Measurements from ENCODE around the gene LBX1. TPM values are rescaled to one million over a fixed set of nuclear protein-coding genes. Genes with fewer than 3 reads are reported as not detected.

LBX1 gene
- total RNA-seq, 4 donors from 2014 or later: not detected

DNA sequence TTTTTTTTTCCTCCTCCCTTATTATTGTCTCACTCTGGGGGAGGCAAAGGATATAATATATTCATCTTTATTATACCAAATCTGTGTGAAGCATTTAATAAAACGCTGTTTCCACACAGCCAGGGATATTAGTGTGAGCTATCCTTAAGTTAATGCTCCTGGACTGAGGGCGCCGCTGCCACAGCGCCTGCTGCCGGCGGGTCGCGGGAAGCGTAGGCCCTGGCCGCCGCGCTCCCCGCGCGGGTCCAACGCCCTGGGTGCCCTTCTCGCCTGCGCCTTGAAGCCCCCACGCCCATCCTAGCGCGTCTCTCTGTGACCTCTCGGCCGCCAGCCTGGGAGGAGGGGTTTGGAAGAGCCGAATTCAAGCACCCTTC lies 9.5 kb upstream of the LBX1 start:
- no peak for DNase-seq (ENCODE audit: low spot score in 2 of 2)
- intact Hi-C loops (cut with DNase I; ENCODE audit: low total_unique reads): no loop called here
- 15 to 16% methylated on average over 24 of the region's 24 CpGs for WGBS, 2 donors
- no peak overlapping the region for H3K4me3 ChIP-seq (ENCODE audit: low read depth, poor library complexity, severe bottlenecking)
- TF ChIP-seq CTCF (IDR thresholded peaks at IDR 0.05) (no peak), POLR2A (IDR thresholded peaks at IDR 0.05) (no peak)

GRCh38 chr10:101237982-101238731 lies 8.9 kb upstream of the LBX1 start:
- TF ChIP-seq CTCF (IDR thresholded peaks at IDR 0.05): no peak
- TF ChIP-seq POLR2A (IDR thresholded peaks at IDR 0.05): no peak
- intact Hi-C loops (cut with DNase I; ENCODE audit: low total_unique reads): no loop called here
- 22 to 23% methylated on average over 31 of the region's 31 CpGs for WGBS, 2 donors
- no peak overlapping the region for H3K4me3 ChIP-seq (ENCODE audit: low read depth, poor library complexity, severe bottlenecking)
- DNase-seq (ENCODE audit: low spot score in 2 of 2): no peak

GRCh38 chr10:101237081-101237981 lies 8.1 kb upstream of the LBX1 start:
- intact Hi-C loops (cut with DNase I; ENCODE audit: low total_unique reads): no loop called here
- no peak for DNase-seq (ENCODE audit: low spot score in 2 of 2)
- WGBS, 2 donors: 14 to 18% methylated on average over 38 of the region's 38 CpGs
- H3K4me3 ChIP-seq (ENCODE audit: low read depth, poor library complexity, severe bottlenecking): no peak overlapping the region
- TF ChIP-seq POLR2A (IDR thresholded peaks at IDR 0.05): no peak
- TF ChIP-seq CTCF (IDR thresholded peaks at IDR 0.05): no peak

DNA sequence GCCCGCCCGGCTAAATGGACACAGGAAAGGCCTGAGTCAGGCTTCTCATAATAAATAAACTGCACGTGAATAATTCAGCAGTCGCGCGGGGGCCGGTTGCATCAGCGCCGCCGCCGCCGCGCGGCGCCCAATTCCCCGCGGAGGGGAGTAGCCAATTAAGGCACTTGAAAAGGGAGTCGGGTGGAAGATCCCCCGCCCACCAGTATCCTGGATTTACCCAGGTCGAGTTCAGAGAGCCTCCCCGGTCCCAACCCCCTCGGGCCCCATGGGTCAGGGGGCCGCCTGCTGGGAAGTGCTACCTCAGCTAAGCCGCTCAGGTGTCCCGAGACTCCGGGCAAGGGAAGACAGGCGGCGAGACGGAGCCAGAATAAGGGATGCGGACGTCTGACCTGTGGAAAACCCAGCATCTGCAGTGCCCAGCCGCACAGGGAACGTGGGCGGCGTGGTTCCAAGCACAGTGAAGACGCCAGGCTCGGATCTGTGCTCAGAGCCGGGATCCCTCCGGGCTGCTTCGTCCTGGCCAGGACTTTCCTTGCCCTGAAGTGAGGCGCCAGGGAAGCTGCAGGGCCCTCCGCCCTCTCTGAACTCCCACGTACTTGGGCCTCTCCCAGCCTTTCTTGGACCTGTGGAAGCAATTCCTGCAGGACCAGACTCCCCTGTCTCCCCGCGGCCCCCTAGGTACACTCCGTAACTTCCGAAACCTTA lies 7.3 kb upstream of the LBX1 start:
- intact Hi-C loops (cut with DNase I; ENCODE audit: low total_unique reads): no loop called here
- no peak overlapping the region for H3K4me3 ChIP-seq (ENCODE audit: low read depth, poor library complexity, severe bottlenecking)
- WGBS, 2 donors: 9 to 14% methylated on average over 19 to 47 of the region's 47 CpGs
- TF ChIP-seq POLR2A (IDR thresholded peaks at IDR 0.05) (no peak), CTCF (IDR thresholded peaks at IDR 0.05) (no peak)
- no peak for DNase-seq (ENCODE audit: low spot score in 2 of 2)

DNA sequence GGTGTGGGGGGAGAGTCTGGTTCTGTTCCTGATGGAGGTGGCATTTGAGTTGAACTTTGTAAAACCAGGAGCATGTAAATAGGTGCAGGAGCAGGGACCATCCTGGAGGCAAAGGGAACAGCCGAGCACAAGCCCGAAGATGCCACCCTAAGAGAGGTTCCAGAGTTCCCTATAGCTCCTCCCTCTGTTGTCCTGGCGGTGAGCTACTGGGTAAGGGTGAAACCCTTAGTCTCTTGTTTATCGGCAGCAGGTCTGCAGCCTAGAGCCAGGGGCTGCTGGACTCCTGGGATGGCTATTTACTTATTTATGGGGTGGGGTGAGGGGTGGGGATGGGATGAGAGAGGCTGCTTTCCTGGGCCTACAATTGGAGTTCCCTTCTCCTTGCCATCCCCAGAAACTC lies 6.5 kb upstream of the LBX1 start:
- TF ChIP-seq CTCF (IDR thresholded peaks at IDR 0.05) (no peak), POLR2A (IDR thresholded peaks at IDR 0.05) (no peak)
- 35 to 65% methylated on average over 4 of the region's 4 CpGs for whole genome bisulfite sequencing, 2 donors
- H3K4me3 ChIP-seq (ENCODE audit: low read depth, poor library complexity, severe bottlenecking): no peak overlapping the region
- no peak for DNase-seq (ENCODE audit: low spot score in 2 of 2)
- intact Hi-C loops (cut with DNase I; ENCODE audit: low total_unique reads): no loop called here
